HEK293 (cell line): ENCODE results near the gene FAM193A.

Experiments
- CTCF ChIA-PET: fragments of 350-600 bp; formaldehyde crosslinking; extraction: SDS; loops from one replicate; lab custom pipeline; 2021; ENCODE audit warnings: antibody characterized with exemption; lab: Yijun Ruan, JAX
- POLR2A ChIA-PET: fragments of 300-600 bp; formaldehyde crosslinking; extraction: SDS; loops from one replicate; lab custom pipeline; 2020; ENCODE audit warnings: antibody characterized with exemption, inconsistent platforms; lab: Yijun Ruan, JAX
- H3K27ac ChIP-seq: fragments of 200-500 bp; sonication (Bioruptor generic); 2 replicates; pipeline ENCODE4 v1.5.1; 2014; ENCODE audit warnings: low read depth, low read length, control low read depth, inconsistent platforms; ENCODE audit errors: extremely low read depth
- H3K36me3 ChIP-seq, 2 experiments: fragments of 200-500 bp in 1 of 2; sonication (Bioruptor generic) in 1 of 2; 1 replicate in 1 of 2; 2 replicates in 1 of 2; pipeline ENCODE4 v1.5.1; 2014 to 2017; ENCODE audit warnings: inconsistent platforms in 2 of 2, low read length in 2 of 2; ENCODE audit not compliant: control insufficient read depth in 2 of 2, insufficient read depth in 1 of 2
- H3K4me1 ChIP-seq: fragments of 200-500 bp; sonication (Bioruptor generic); 2 replicates; pipeline ENCODE4 v1.5.1; 2014; ENCODE audit warnings: mild to moderate bottlenecking, low read length, inconsistent platforms; ENCODE audit not compliant: control insufficient read depth, insufficient read depth
- H3K4me3 ChIP-seq: 2 replicates; pipeline ENCODE4 v1.5.1; 2011; ENCODE audit warnings: low read depth, mild to moderate bottlenecking, control low read depth, low read length, moderate library complexity
- H3K9me3 ChIP-seq: fragments of 200-500 bp; sonication (Bioruptor generic); 2 replicates; pipeline ENCODE4 v1.5.1; 2014; ENCODE audit warnings: low read depth, low read length, inconsistent platforms; ENCODE audit not compliant: control insufficient read depth, insufficient read depth
- GLIS2 ChIP-seq: fragments of 450-650 bp; formaldehyde crosslinking; IDR thresholded peaks from 2 replicates; pipeline ENCODE4 v1.5.1; 2016; ENCODE audit warnings: missing biosample characterization, missing genetic modification characterization
- KLF8 ChIP-seq: fragments of 450-650 bp; formaldehyde crosslinking; IDR thresholded peaks from 2 replicates; pipeline ENCODE4 v1.5.1; 2016; ENCODE audit warnings: missing biosample characterization, missing genetic modification characterization
- REPIN1 ChIP-seq: fragments of 450-650 bp; formaldehyde crosslinking; IDR thresholded peaks from 2 replicates; pipeline ENCODE4 v1.5.1; 2017; ENCODE audit warnings: missing biosample characterization, missing genetic modification characterization, low read depth
- SP2 ChIP-seq: fragments of 450-650 bp; formaldehyde crosslinking; IDR thresholded peaks from 2 replicates; pipeline ENCODE4 v1.5.1; 2016; ENCODE audit warnings: missing biosample characterization, missing genetic modification characterization
- ZBTB20 ChIP-seq: fragments of 450-650 bp; formaldehyde crosslinking; IDR thresholded peaks from 2 replicates; pipeline ENCODE4 v1.5.1; 2016; ENCODE audit warnings: missing biosample characterization, missing genetic modification characterization
- ZBTB7A ChIP-seq: fragments of 450-650 bp; formaldehyde crosslinking; IDR thresholded peaks from 2 replicates; pipeline ENCODE4 v1.5.1; 2016; ENCODE audit warnings: low read depth, missing biosample characterization, missing genetic modification characterization
- ZBTB8A ChIP-seq: fragments of 450-650 bp; formaldehyde crosslinking; IDR thresholded peaks from 2 replicates; pipeline ENCODE4 v1.5.1; 2016; ENCODE audit warnings: missing biosample characterization, missing genetic modification characterization
- ZEB2 ChIP-seq: fragments of 450-650 bp; formaldehyde crosslinking; IDR thresholded peaks from 2 replicates; pipeline ENCODE4 v1.5.1; 2016; ENCODE audit warnings: missing biosample characterization, missing genetic modification characterization
- ZFHX2 ChIP-seq: fragments of 450-650 bp; formaldehyde crosslinking; conservative IDR thresholded peaks from 2 replicates; pipeline ENCODE4 v1.5.1; 2016; ENCODE audit warnings: missing biosample characterization, missing genetic modification characterization
- ZIC2 ChIP-seq: fragments of 450-650 bp; formaldehyde crosslinking; IDR thresholded peaks from 2 replicates; pipeline ENCODE4 v1.5.1; 2016; ENCODE audit warnings: missing biosample characterization, missing genetic modification characterization
- ZNF121 ChIP-seq: fragments of 450-650 bp; formaldehyde crosslinking; IDR thresholded peaks from 2 replicates; pipeline ENCODE4 v1.5.1; 2016; ENCODE audit warnings: missing biosample characterization, missing genetic modification characterization
- ZNF2 ChIP-seq: fragments of 450-650 bp; formaldehyde crosslinking; IDR thresholded peaks from 2 replicates; pipeline ENCODE4 v1.5.1; 2016; ENCODE audit warnings: missing biosample characterization, missing genetic modification characterization
- ZNF280C ChIP-seq: fragments of 450-650 bp; formaldehyde crosslinking; IDR thresholded peaks from 2 replicates; pipeline ENCODE4 v1.5.1; 2016; ENCODE audit warnings: missing biosample characterization, missing genetic modification characterization
- ZNF302 ChIP-seq: fragments of 450-650 bp; formaldehyde crosslinking; IDR thresholded peaks from 2 replicates; pipeline ENCODE4 v1.5.1; 2016; ENCODE audit warnings: missing biosample characterization, missing genetic modification characterization, low read depth
- ZNF335 ChIP-seq: fragments of 450-650 bp; formaldehyde crosslinking; conservative IDR thresholded peaks from 2 replicates; pipeline ENCODE4 v1.5.1; 2016; ENCODE audit warnings: missing biosample characterization, missing genetic modification characterization
- ZNF341 ChIP-seq: fragments of 450-650 bp; formaldehyde crosslinking; IDR thresholded peaks from 2 replicates; pipeline ENCODE4; 2016; ENCODE audit warnings: low read depth, missing biosample characterization, missing genetic modification characterization
- ZNF488 ChIP-seq: fragments of 450-650 bp; formaldehyde crosslinking; IDR thresholded peaks from 2 replicates; pipeline ENCODE4 v1.5.1; 2016; ENCODE audit warnings: missing biosample characterization, missing genetic modification characterization
- ZNF561 ChIP-seq: fragments of 450-650 bp; IDR thresholded peaks from 2 replicates; pipeline ENCODE4 v1.5.1; 2018; ENCODE audit warnings: missing biosample characterization, missing genetic modification characterization, borderline replicate concordance
- ZNF707 ChIP-seq: fragments of 450-650 bp; formaldehyde crosslinking; IDR thresholded peaks from 2 replicates; pipeline ENCODE4 v1.5.1; 2016; ENCODE audit warnings: missing biosample characterization, missing genetic modification characterization
- ZNF830 ChIP-seq: fragments of 450-650 bp; IDR thresholded peaks from 2 replicates; pipeline ENCODE4 v1.5.0; 2018; ENCODE audit warnings: missing biosample characterization, missing genetic modification characterization, low read depth, mild to moderate bottlenecking, moderate library complexity
- ZNF837 ChIP-seq: fragments of 450-650 bp; formaldehyde crosslinking; IDR thresholded peaks from 2 replicates; pipeline ENCODE4 v1.5.1; 2016; ENCODE audit warnings: missing biosample characterization, missing genetic modification characterization
- TF ChIP-seq, protein P1 (sequence below): fragments of 450-650 bp; formaldehyde crosslinking; optimal IDR thresholded peaks from 2 replicates; pipeline ENCODE3; 2016; ENCODE audit warnings: missing biosample characterization, mild to moderate bottlenecking, missing genetic modification characterization
- TF ChIP-seq, protein P2 (sequence below): fragments of 450-650 bp; formaldehyde crosslinking; conservative IDR thresholded peaks from 2 replicates; pipeline ENCODE4 v1.5.1; 2016; ENCODE audit warnings: low read depth, missing biosample characterization, missing genetic modification characterization
- TF ChIP-seq, protein P3 (sequence below): fragments of 450-650 bp; formaldehyde crosslinking; IDR thresholded peaks from 2 replicates; pipeline ENCODE4 v1.5.1; 2016; ENCODE audit warnings: missing biosample characterization, missing genetic modification characterization

Gene FAM193A

GRCh38 chr4:2535376-2536192, 863 bp upstream of the FAM193A start (continued):
- no peak for TF ChIP-seq ZNF280C (tag by site-specific recombination)
- no peak for TF ChIP-seq ZNF830 (tag by site-specific recombination)
- TF ChIP-seq ZNF707 (tag by site-specific recombination) = no peak
- TF ChIP-seq ZNF341 (tag by site-specific recombination) = peak; percentile 63

DNA sequence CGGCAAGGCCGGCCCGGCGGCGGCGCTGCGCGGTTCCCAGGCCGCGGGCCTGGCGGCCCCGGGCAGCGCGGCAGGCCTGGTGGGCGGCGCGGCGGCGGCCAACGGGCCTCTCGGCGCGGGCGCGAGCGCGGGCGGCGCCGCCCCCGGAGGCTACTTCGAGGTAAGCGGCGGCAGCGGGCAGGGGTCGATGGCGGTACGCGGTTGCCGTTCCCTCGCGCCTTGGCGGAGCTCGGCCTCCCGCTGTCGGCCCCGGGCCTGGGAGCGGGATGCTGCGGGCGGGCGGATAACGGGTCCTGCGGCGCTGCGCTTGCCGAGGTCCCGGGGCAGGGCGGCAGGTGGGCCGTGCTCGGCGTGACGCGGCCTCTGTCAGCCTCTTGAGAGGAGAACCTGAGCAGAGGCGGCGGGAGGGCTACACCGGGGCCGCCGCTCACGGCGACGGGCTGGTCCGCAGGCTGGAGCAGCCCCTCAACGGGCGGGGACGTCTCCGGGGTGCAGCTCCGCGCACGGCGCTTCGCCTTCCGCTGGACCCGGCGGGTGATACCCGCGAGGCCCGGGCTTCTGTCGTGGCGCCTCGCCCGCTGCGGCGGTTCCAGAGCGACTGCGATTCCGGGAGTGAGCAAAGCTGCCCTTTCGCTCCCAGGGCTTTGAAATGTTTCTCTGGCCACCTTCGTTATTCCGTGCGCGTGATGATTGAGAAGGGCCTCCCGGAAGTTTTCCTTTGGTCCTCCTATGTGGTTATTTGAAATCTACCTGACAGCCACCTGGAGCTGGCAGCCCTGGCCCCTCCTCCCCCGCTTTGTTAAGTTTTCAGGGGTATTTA, 774 bp downstream of the FAM193A start:
- H3K27ac ChIP-seq = peak overlapping the region; percentile 86
- ChIA-PET CTCF (interaction anchor here (0.5 to 0.8 kb wide), 4 partner anchors 67 to 95 kb away, joined by 3 to 5 read pairs (median 3); no protein-coding TSS in a partner anchor), POLR2A (interaction anchor here (1.2 to 2.0 kb wide), 2 partner anchors 15 to 68 kb away, joined by 4 to 9 read pairs; partner anchors contain the start of gene RNF4)
- no peaks in the 10 kb centered on the region for H3K9me3 ChIP-seq
- H3K4me3 ChIP-seq = peak overlapping the region; percentile 70
- no peaks in the 10 kb centered on the region for H3K4me1 ChIP-seq
- peaks cover 0 to 10% of the 10 kb centered on the region in 2 experiments; a peak in 2 of 3 replicates for H3K36me3 ChIP-seq
- TF ChIP-seq ZNF121 (tag by site-specific recombination) (no peak), ZNF2 (0 out of 2 replicates have a peak, but pooled peaks have one; percentile 36), ZBTB8A (peak; percentile 96), ZNF335 (tag by site-specific recombination) (peak; percentile 40), KLF8 (peak; percentile 45; the same call in 1 of the 2 replicates), ZIC2 (peak; percentile 57), ZNF837 (tag by site-specific recombination) (no peak), REPIN1 (no peak), ZNF302 (tag by site-specific recombination) (no peak), ZNF488 (tag by site-specific recombination) (no peak), GLIS2 (tag by site-specific recombination) (peak; percentile 33; the same call in 1 of the 2 replicates), SP2 (tag by site-specific recombination) (peak; percentile 82), ZFHX2 (tag by site-specific recombination) (peak; percentile 16), ZNF341 (tag by site-specific recombination) (peak; percentile 72), ZBTB20 (tag by site-specific recombination) (peak; percentile 81; the same call in 1 of the 2 replicates), ZEB2 (tag by site-specific recombination) (peak; percentile 69), ZBTB7A (no peak), ZNF561 (peak; percentile 51; the same call in 1 of the 2 replicates)
- TF ChIP-seq, protein P1, sequence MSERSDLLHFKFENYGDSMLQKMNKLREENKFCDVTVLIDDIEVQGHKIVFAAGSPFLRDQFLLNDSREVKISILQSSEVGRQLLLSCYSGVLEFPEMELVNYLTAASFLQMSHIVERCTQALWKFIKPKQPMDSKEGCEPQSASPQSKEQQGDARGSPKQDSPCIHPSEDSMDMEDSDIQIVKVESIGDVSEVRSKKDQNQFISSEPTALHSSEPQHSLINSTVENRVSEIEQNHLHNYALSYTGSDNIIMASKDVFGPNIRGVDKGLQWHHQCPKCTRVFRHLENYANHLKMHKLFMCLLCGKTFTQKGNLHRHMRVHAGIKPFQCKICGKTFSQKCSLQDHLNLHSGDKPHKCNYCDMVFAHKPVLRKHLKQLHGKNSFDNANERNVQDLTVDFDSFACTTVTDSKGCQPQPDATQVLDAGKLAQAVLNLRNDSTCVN (tag by site-specific recombination) = peak; percentile 87
- TF ChIP-seq, protein P2, sequence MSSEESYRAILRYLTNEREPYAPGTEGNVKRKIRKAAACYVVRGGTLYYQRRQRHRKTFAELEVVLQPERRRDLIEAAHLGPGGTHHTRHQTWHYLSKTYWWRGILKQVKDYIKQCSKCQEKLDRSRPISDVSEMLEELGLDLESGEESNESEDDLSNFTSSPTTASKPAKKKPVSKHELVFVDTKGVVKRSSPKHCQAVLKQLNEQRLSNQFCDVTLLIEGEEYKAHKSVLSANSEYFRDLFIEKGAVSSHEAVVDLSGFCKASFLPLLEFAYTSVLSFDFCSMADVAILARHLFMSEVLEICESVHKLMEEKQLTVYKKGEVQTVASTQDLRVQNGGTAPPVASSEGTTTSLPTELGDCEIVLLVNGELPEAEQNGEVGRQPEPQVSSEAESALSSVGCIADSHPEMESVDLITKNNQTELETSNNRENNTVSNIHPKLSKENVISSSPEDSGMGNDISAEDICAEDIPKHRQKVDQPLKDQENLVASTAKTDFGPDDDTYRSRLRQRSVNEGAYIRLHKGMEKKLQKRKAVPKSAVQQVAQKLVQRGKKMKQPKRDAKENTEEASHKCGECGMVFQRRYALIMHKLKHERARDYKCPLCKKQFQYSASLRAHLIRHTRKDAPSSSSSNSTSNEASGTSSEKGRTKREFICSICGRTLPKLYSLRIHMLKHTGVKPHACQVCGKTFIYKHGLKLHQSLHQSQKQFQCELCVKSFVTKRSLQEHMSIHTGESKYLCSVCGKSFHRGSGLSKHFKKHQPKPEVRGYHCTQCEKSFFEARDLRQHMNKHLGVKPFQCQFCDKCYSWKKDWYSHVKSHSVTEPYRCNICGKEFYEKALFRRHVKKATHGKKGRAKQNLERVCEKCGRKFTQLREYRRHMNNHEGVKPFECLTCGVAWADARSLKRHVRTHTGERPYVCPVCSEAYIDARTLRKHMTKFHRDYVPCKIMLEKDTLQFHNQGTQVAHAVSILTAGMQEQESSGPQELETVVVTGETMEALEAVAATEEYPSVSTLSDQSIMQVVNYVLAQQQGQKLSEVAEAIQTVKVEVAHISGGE (tag by site-specific recombination) = peak; percentile 52; the same call in 1 of the 2 replicates
- TF ChIP-seq, protein P3, sequence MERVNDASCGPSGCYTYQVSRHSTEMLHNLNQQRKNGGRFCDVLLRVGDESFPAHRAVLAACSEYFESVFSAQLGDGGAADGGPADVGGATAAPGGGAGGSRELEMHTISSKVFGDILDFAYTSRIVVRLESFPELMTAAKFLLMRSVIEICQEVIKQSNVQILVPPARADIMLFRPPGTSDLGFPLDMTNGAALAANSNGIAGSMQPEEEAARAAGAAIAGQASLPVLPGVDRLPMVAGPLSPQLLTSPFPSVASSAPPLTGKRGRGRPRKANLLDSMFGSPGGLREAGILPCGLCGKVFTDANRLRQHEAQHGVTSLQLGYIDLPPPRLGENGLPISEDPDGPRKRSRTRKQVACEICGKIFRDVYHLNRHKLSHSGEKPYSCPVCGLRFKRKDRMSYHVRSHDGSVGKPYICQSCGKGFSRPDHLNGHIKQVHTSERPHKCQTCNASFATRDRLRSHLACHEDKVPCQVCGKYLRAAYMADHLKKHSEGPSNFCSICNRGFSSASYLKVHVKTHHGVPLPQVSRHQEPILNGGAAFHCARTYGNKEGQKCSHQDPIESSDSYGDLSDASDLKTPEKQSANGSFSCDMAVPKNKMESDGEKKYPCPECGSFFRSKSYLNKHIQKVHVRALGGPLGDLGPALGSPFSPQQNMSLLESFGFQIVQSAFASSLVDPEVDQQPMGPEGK (tag by site-specific recombination) = peak; percentile 49; the same call in 1 of the 2 replicates
